Heart right ventricle (tissue), 16 donors: ENCODE results near the gene DNHD1. TPM values are rescaled to one million over a fixed set of nuclear protein-coding genes. Genes with fewer than 3 reads are reported as not detected.

ENCODE experiments used
- ATAC-seq, 8 donors: fragments of 200-7000 bp; cut with Tn5 transposase; one replicate each; pipeline ENCODE4 v1.9.1; 2020; ENCODE audit warnings: mild to moderate bottlenecking in 8 of 8, moderate library complexity in 8 of 8, moderate number of reproducible peaks in 1 of 8
- DNase-seq, 2 donors: peaks; one replicate each; pipeline ENCODE4 v3.0.0-alpha.2; 2020
- H3K27ac ChIP-seq, 10 donors: fragments of 200-600 bp; sonication (generic) in 2 of 10; one replicate each; pipeline versions ENCODE4 v1.5.0 to v1.8.0; 2020 to 2022; ENCODE audit warnings: mild to moderate bottlenecking in 3 of 10
- H3K27me3 ChIP-seq, 7 donors: fragments of 200-600 bp; one replicate each; pipeline ENCODE4 v1.8.0; 2021 to 2022; ENCODE audit warnings: mild to moderate bottlenecking in 2 of 7
- H3K36me3 ChIP-seq, 9 donors: fragments of 200-600 bp; sonication (generic) in 1 of 9; one replicate each; pipeline versions ENCODE4 v1.5.0 to v1.8.0; 2020 to 2022; ENCODE audit warnings: mild to moderate bottlenecking in 2 of 9
- H3K4me1 ChIP-seq, 9 donors: fragments of 200-600 bp; sonication (generic) in 1 of 9; one replicate each; pipeline versions ENCODE4 v1.5.0 to v1.8.0; 2020 to 2022; ENCODE audit warnings: mild to moderate bottlenecking in 4 of 9
- H3K4me3 ChIP-seq, 10 donors: fragments of 200-600 bp; sonication (generic) in 2 of 10; one replicate each; pipeline versions ENCODE4 v1.5.0 to v1.8.0; 2020 to 2022; ENCODE audit warnings: mild to moderate bottlenecking in 7 of 10, moderate library complexity in 2 of 10
- H3K9me3 ChIP-seq, 11 donors: fragments of 200-600 bp in 10 of 11; sonication (generic) in 2 of 11; one replicate each; pipeline versions ENCODE4 v1.5.0 to v1.8.0; 2013 to 2022; ENCODE audit warnings: mild to moderate bottlenecking in 2 of 11, control low read depth in 1 of 11, moderate library complexity in 1 of 11
- CTCF ChIP-seq, 9 donors: fragments of 200-600 bp; sonication (generic) in 2 of 9; IDR thresholded peaks; one replicate each; pipeline versions ENCODE4 v1.5.0 to v1.8.0; 2021 to 2022; ENCODE audit warnings: antibody characterized with exemption in 9 of 9, mild to moderate bottlenecking in 5 of 9, moderate library complexity in 1 of 9
- WGBS, 2 donors: extraction: QIAGEN DNeasy Blood & Tissue Kit; methylation state at CpG; one replicate each; pipeline ENCODE4 v1.1.7; 2013; ENCODE audit warnings: inconsistent platforms in 1 of 2; 5-methylcytosine and 5-hydroxymethylcytosine counted together
- intact Hi-C, 10 donors: fragments of 100-400 bp; cut with DNase I; formaldehyde crosslinking; loops; one replicate each; pipeline versions ENCODE4 v1.11.1 to v1.14.2; 2022
- polyA plus RNA-seq, 2 donors: library from polyadenylated mRNA; stranded (reverse); fragments of 200-250 nt; gene quantifications; one replicate each; pipeline ENCODE4 v1.2.3, GENCODE V29; 2013
- total RNA-seq, 10 donors: library from RNA; stranded (reverse); fragmentation: NEBNext Ultra II Directional in 3 of 10; extraction: Animal tissue kit (Norgen Biotek cat#: 25700) in 3 of 10; gene quantifications; one replicate each; pipeline versions ENCODE4 v1.2.1 to v1.2.4, GENCODE V29; 2021 to 2023
- donor health status: Arrhythmogenic right ventricular cardiomyopathy.
- donor health status: ischemic (EF 13 %, LVEDD 7.1; RV severe dilation, severe dysfunction).
- donor health status: healthy with polysubstance abuse.
- donor health status: DM: no; HTN: yes; CAD: no.
- donor health status: DM: no; HTN: no; CAD: no.
- donor health status: ischemic (EF 25% LVEDD 6.9; RV normal size, moderate dysfunction).
- donor health status: ischemic (EF 25% LVEDD 5.7; RV mildly dilated, moderate dysfunction).
- donor health status: healthy.
- donor health status: DM: yes; HTN: yes; CAD: no.
- donor health status: Ischemic cardiomyopathy.
- donor health status: ischemic (EF 35%, LVEDD 5.7; RV mildly dilated, moderate dysfunction).
- donor health status: nonischemic (EF 11% LVEDD 7.7; RV severe dilation, severe dysfunction).
- donor health status: DM: yes; HTN: yes; CAD: no.
- donor health status: PGD.
- donor health status: ischemic (EF 29% LVEDD 5.4; RV normal size, mild dysfunction).
- donor health status: nonischemic (EF 23%, LVEDD 6.1; RV moderate dilation, normal function).

Gene DNHD1
- total and polyA plus RNA-seq, 12 donors = 1.7 to 13.8 (median 6.5) TPM

DNA sequence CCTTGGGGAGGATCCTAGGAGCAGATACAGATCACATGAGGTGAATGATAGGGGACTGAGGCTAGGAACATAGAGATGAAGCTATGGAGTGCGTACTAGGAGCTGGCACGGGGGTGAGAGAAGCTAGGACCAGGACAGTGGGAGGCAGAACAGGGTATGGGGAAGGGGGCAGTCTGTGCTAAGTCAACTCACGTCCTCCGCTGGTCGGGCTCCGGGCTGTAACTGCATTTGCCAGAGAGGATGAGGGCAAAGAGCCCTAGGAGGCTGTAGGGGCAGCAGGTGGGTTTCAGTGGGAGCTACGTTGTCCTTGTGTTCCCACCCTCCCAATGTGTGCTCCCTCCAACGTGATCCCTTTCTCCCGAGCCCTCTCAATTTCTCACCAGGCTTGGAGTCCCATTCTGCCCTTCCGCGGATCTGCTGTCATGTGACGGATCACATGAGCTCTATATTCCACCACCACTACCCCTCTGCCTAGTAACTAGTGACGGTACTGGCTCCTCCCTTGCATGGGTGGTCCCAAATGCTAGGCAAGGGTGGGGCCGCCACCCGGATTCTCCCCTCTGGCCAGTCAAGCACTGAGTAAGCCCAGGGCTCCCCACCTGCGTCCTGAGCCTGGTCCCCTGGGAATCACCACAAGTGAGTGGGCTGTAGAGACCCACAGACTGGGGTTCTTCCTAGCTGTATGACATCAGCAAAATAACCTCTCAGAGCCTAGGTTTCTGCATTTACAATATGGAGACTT is 122.1 kb downstream of the DNHD1 start, which contains the start of gene TPP1:
Gene TPP1 (minus strand): TSS at position 419 of the 742 bp plus-strand sequence. CDS start 22 bp downstream, at position 397.
- peaks cover 0 to 57% (median 9%) of the 10 kb centered on the region in 9 donors for H3K36me3 ChIP-seq
- peak within 1 kb of the TSS; percentile 50 to 90 (median 72) for H3K4me3 ChIP-seq
- peak within 1 kb of the TSS; percentile 5 to 94 (median 84) for H3K27ac ChIP-seq
- DNase-seq = peak; percentile 85 to 96
- no peaks in the 10 kb centered on the region for H3K27me3 ChIP-seq
- H3K4me1 ChIP-seq = peaks cover 4 to 41% (median 22%) of the 10 kb centered on the region in 9 donors
- intact Hi-C loops = loop anchor here in 3 of 10 donors (2.0 to 10.0 kb wide), 3 partner anchors 56 to 64 kb away; partner anchors contain the start of gene MRPL17 (in 2 of the 3)
- WGBS, 2 donors = 0 to 1% methylated on average over 16 of the region's 16 CpGs
- H3K9me3 ChIP-seq = no peaks in the 10 kb centered on the region
- no peak for TF ChIP-seq CTCF (IDR thresholded peaks at IDR 0.05)
- peak; percentile 95 to 98 (median 98) for ATAC-seq

GRCh38 chr11:6620636-6621035 is 123.6 kb downstream of the DNHD1 start:
- intact Hi-C loops = no loop called here
- peaks cover 0 to 57% (median 4%) of the 10 kb centered on the region in 9 donors for H3K36me3 ChIP-seq
- H3K4me1 ChIP-seq = peaks cover 4 to 41% (median 22%) of the 10 kb centered on the region in 9 donors
- no peak for TF ChIP-seq CTCF (IDR thresholded peaks at IDR 0.05)
- no peak for DNase-seq
- H3K27me3 ChIP-seq = no peaks in the 10 kb centered on the region
- no peak overlapping the region for H3K4me3 ChIP-seq
- ATAC-seq = no peak
- WGBS, 2 donors = 50 to 97% methylated on average over 1 of the region's 1 CpG
- peak overlapping the region in 1 of 10 donors; percentile 94 for H3K27ac ChIP-seq
- no peaks in the 10 kb centered on the region for H3K9me3 ChIP-seq

Other genes starting within 250 kb of the DNHD1 start
- gene CCKBR, start 237.4 kb upstream of the DNHD1 start, total RNA-seq = not detected
- gene CCKBR, start 237.4 kb upstream of the DNHD1 start, polyA plus RNA-seq = under 1 TPM in 1 of 2 donors, not detected in 1; 0.15 TPM
- gene CAVIN3, start 176.8 kb upstream of the DNHD1 start, total RNA-seq = 100 to 1,000 TPM in 1 of 10 donors, 10 to 100 TPM in 9; 39.3 to 117 (median 46.0) TPM
- 100 to 1,000 TPM; 150 to 186 TPM for gene CAVIN3, start 176.8 kb upstream of the DNHD1 start, polyA plus RNA-seq
- 10 to 100 TPM; 57.4 to 88.1 (median 67.6) TPM for gene SMPD1, start 106.8 kb upstream of the DNHD1 start, total RNA-seq
- 10 to 100 TPM; 53.8 to 62.1 TPM for gene SMPD1, start 106.8 kb upstream of the DNHD1 start, polyA plus RNA-seq
- gene APBB1, start 78.2 kb upstream of the DNHD1 start, total RNA-seq = 10 to 100 TPM; 54.3 to 93.3 (median 65.2) TPM
- gene APBB1, start 78.2 kb upstream of the DNHD1 start, polyA plus RNA-seq = 10 to 100 TPM; 86.1 to 90.6 TPM
- under 1 TPM in 5 of 10 donors, not detected in 5; 0.33 to 0.55 (median 0.40) TPM for gene HPX, start 56.3 kb upstream of the DNHD1 start, total RNA-seq
- under 1 TPM; 0.22 to 0.73 TPM for gene HPX, start 56.3 kb upstream of the DNHD1 start, polyA plus RNA-seq
- gene TRIM3, start 23.3 kb upstream of the DNHD1 start, total RNA-seq = 10 to 100 TPM in 3 of 10 donors, 1 to 10 TPM in 7; 6.3 to 12.7 (median 8.7) TPM
- 10 to 100 TPM; 14.5 to 14.6 TPM for gene TRIM3, start 23.3 kb upstream of the DNHD1 start, polyA plus RNA-seq
- 10 to 100 TPM; 12.4 to 23.0 (median 14.8) TPM for gene ARFIP2, start 15.9 kb upstream of the DNHD1 start, total RNA-seq
- 10 to 100 TPM; 16.2 to 36.8 TPM for gene ARFIP2, start 15.9 kb upstream of the DNHD1 start, polyA plus RNA-seq
- 10 to 100 TPM; 13.8 to 21.6 (median 17.5) TPM for gene TIMM10B, start 15.8 kb upstream of the DNHD1 start, total RNA-seq
- 10 to 100 TPM; 10.0 to 16.3 TPM for gene TIMM10B, start 15.8 kb upstream of the DNHD1 start, polyA plus RNA-seq
- gene RRP8, start 106.3 kb downstream of the DNHD1 start, total RNA-seq = 10 to 100 TPM; 12.1 to 23.3 (median 20.5) TPM
- 10 to 100 TPM; 16.1 to 23.0 TPM for gene RRP8, start 106.3 kb downstream of the DNHD1 start, polyA plus RNA-seq
- 100 to 1,000 TPM; 150 to 247 (median 204) TPM for gene ILK, start 106.5 kb downstream of the DNHD1 start, total RNA-seq
- 100 to 1,000 TPM; 213 to 244 TPM for gene ILK, start 106.5 kb downstream of the DNHD1 start, polyA plus RNA-seq
- gene TAF10, start 114.9 kb downstream of the DNHD1 start, total RNA-seq = 100 to 1,000 TPM in 1 of 10 donors, 10 to 100 TPM in 9; 78.0 to 101 (median 89.7) TPM
- 100 to 1,000 TPM in 1 of 2 donors, 10 to 100 TPM in 1; 93.3 to 254 TPM for gene TAF10, start 114.9 kb downstream of the DNHD1 start, polyA plus RNA-seq
- gene TPP1, start 122.1 kb downstream of the DNHD1 start, total RNA-seq = 100 to 1,000 TPM in 2 of 10 donors, 10 to 100 TPM in 8; 56.3 to 132 (median 72.6) TPM
- 10 to 100 TPM; 31.9 to 34.6 TPM for gene TPP1, start 122.1 kb downstream of the DNHD1 start, polyA plus RNA-seq
- 10 to 100 TPM in 3 of 10 donors, 1 to 10 TPM in 7; 7.1 to 12.4 (median 8.7) TPM for gene DCHS1, start 158.5 kb downstream of the DNHD1 start, total RNA-seq
- 1 to 10 TPM; 4.1 to 6.7 TPM for gene DCHS1, start 158.5 kb downstream of the DNHD1 start, polyA plus RNA-seq
- gene MRPL17, start 186.1 kb downstream of the DNHD1 start, total RNA-seq = 10 to 100 TPM; 36.7 to 61.4 (median 45.5) TPM
- 10 to 100 TPM; 55.2 to 69.1 TPM for gene MRPL17, start 186.1 kb downstream of the DNHD1 start, polyA plus RNA-seq